GM19238 (cell line): Measurements from ENCODE around the gene PGLYRP1.

ENCODE experiments used
- DNase-seq: peaks from one replicate; pipeline ENCODE4 v3.0.0; 2011; ENCODE audit warnings: low spot score; ENCODE audit not compliant: insufficient read length

PGLYRP1 gene

GRCh38 chr19:45971260-45971902 is 51.5 kb downstream of the PGLYRP1 start:
- no peak for DNase-seq

GRCh38 chr19:45969676-45970075 is 53.2 kb downstream of the PGLYRP1 start:
- DNase-seq, result no peak
